Esophagus muscularis mucosa (tissue), 4 donors: ENCODE results near the gene FNBP1.

ENCODE experiments used
- EP300 ChIP-seq: sonication (generic); formaldehyde crosslinking; IDR thresholded peaks from one replicate; pipeline ENCODE4 v1.6.1; 2017; ENCODE audit warnings: antibody characterized with exemption
- POLR2A ChIP-seq: fragments of 450-650 bp; IDR thresholded peaks from one replicate; pipeline ENCODE4 v1.6.1; 2017; ENCODE audit warnings: antibody characterized with exemption, moderate library complexity, mild to moderate bottlenecking, low read depth
- POLR2AphosphoS5 ChIP-seq, 2 donors: sonication (generic); formaldehyde crosslinking; IDR thresholded peaks; one replicate each; pipeline ENCODE4 v1.6.1; 2017; ENCODE audit warnings: antibody characterized with exemption in 2 of 2
- TF ChIP-seq, protein P1 (sequence below), 3 experiments: fragments of 200-600 bp in 2 of 3; fragments of 450-650 bp in 1 of 3; sonication (generic) in 2 of 3; IDR thresholded peaks; one replicate each; pipeline ENCODE4 v1.5.1; 2017 to 2019; ENCODE audit warnings: antibody characterized with exemption in 3 of 3, mild to moderate bottlenecking in 2 of 3, moderate library complexity in 1 of 3

DNA sequence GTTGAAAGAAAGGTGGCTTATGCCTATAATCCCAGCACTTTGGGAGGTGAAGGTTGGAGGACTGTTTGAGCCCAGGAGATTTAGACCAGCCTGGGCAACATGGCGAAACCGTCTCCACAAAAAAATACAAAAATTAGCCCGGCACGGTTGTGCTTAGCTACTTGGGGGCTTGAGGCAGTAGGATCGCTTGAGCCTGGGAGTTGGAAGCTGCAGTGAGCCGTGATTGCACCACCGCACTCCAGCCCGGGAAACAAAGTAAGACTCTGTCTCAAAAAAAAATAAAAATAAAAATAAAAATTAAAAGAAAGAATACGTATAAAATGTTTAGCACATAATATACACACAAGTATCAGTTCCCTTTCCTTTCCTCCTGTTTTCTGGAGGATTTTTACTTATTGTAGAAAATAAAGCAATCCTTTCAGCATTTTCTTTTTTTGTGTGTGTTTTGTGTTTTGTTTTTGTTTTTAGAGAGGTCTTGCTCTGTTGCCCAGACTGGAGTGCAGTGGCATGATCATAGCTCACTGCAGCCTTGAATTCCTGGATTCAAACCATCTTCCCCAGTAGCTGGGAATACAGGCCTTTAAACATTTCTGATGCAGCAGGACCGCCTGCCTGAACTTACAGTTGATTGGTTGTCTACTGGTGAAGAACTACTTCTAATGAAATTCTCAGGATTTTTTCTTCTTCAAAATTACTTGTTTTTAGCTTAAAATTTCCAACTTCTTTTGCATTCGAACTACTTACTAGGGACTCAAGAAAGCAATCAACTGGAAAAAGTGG is 6.6 kb upstream of the FNBP1 start:
- TF ChIP-seq, protein P1, sequence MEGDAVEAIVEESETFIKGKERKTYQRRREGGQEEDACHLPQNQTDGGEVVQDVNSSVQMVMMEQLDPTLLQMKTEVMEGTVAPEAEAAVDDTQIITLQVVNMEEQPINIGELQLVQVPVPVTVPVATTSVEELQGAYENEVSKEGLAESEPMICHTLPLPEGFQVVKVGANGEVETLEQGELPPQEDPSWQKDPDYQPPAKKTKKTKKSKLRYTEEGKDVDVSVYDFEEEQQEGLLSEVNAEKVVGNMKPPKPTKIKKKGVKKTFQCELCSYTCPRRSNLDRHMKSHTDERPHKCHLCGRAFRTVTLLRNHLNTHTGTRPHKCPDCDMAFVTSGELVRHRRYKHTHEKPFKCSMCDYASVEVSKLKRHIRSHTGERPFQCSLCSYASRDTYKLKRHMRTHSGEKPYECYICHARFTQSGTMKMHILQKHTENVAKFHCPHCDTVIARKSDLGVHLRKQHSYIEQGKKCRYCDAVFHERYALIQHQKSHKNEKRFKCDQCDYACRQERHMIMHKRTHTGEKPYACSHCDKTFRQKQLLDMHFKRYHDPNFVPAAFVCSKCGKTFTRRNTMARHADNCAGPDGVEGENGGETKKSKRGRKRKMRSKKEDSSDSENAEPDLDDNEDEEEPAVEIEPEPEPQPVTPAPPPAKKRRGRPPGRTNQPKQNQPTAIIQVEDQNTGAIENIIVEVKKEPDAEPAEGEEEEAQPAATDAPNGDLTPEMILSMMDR (IDR thresholded peaks at IDR 0.05): no peak
- no peak for TF ChIP-seq POLR2A
- no peak for TF ChIP-seq EP300
- TF ChIP-seq POLR2AphosphoS5 (IDR thresholded peaks at IDR 0.05): no peak
